WTC11 (cell line): Measurements from ENCODE around the gene SMAD7.

Experiments used
- CREB1 ChIP-seq: sonication (generic); formaldehyde crosslinking; IDR thresholded peaks from 2 replicates; pipeline ENCODE4 v1.8.0; 2023; ENCODE audit warnings: mild to moderate bottlenecking, missing genetic modification reagents
- TCF7 ChIP-seq: sonication (generic); formaldehyde crosslinking; IDR thresholded peaks from 2 replicates; pipeline ENCODE4 v1.8.0; 2022; ENCODE audit warnings: mild to moderate bottlenecking, low read depth, missing genetic modification reagents, moderate library complexity
- TF ChIP-seq, protein P1 (sequence below): sonication (generic); formaldehyde crosslinking; IDR thresholded peaks from 2 replicates; pipeline ENCODE4 v1.8.0; 2022; ENCODE audit warnings: mild to moderate bottlenecking, missing genetic modification reagents

DNA sequence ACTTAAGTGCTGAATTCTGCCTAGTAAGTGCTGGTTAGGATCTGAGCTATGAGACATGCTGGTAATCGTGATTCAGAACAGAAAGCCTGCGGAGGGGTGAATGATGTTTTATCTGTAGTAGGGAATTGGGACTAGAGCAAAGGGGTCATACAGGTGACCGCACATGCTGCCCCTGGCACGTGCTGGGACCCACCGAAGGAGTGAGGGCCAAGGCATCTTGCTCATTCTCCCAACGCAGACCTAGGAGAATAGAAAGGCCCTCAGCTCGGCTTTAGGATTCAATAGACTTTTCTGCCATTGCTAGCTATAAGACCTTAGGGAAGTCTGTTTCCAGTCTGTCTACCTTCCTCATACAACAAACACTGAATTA is 8.8 kb upstream of the SMAD7 start:
- TF ChIP-seq CREB1 (CRISPR knock-in tag), result no peak
- TF ChIP-seq TCF7 (CRISPR knock-in tag), result no peak
- TF ChIP-seq, protein P1, sequence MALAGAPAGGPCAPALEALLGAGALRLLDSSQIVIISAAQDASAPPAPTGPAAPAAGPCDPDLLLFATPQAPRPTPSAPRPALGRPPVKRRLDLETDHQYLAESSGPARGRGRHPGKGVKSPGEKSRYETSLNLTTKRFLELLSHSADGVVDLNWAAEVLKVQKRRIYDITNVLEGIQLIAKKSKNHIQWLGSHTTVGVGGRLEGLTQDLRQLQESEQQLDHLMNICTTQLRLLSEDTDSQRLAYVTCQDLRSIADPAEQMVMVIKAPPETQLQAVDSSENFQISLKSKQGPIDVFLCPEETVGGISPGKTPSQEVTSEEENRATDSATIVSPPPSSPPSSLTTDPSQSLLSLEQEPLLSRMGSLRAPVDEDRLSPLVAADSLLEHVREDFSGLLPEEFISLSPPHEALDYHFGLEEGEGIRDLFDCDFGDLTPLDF, result no peak
